ENCODE data around the gene HCN1.

The HCN1 gene

DNA sequence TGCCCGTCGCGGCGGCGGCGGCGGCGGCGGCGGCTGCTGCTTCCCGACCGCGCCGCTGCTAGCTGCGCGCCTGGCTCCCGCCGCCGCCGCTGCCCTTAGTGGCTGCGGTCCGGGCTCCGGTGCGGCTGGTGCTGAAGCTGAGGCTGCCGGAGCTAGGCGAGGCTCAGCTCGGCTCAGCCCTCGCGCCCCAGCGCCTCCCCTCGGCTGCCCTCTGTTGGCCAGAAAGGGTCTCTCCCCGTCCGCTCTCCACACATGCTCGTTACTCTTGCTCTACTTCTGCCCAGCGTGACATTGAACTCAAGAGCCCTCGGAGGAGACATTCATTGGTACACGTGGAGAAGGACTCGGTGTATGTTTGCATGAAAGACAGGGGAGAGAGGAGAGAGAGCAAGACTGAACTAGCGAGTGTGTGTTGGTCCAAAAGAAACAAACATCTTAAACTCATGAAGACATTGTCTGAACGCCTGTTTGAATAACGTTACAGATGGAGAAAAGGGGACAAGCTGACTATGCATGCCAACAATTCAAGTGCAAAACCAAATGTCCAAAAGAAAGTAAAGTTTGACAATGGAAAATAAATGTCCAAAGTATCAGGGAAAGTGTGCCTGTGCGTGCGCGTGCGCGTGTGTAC is at the start of gene HCN1:
TSS of gene HCN1 (minus strand) at position 175 of the 631 bp plus-strand sequence.
- DNase-seq, result peak; percentile 32 to 44

DNA sequence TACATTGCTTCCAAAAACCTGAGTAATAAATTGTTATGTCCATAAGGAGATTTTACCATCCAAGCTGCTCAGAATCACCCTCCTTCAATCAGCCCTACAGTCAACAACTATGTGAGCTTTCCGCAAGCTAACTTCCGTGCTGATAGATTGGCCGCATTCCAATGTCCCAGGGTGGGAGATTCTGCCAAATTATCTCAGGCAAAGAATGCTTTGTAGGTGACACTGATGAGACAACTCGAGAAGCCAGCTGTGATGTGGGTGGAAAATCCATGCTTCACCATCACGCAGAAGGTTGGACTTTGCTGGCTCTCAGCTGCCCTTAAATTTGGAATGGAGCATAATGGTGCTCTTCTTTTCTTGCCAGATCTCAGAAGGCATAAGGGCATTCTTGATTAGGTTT is 44.9 kb upstream of the HCN1 start:
- no peak for DNase-seq

DNA sequence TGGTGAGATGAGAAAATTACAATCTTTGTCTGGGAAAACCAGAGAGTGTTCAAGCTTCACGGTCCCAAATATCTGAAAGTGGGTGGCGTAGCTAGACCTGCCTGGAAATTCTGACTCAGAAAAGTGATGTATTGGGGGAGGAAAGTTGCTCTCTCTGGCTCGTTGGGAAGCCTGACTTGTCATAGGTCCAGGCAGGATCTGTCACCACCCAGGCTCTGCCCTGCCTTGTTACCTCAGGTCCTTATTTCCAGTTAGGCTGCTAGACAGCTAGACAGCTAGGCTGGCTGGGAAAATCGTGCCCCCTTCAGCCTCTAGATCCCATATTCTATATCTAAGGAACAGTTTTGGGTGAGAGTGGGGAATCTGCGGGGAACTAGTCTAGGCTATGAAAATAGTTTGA is 41.0 kb upstream of the HCN1 start:
- DNase-seq, result no peak

DNA sequence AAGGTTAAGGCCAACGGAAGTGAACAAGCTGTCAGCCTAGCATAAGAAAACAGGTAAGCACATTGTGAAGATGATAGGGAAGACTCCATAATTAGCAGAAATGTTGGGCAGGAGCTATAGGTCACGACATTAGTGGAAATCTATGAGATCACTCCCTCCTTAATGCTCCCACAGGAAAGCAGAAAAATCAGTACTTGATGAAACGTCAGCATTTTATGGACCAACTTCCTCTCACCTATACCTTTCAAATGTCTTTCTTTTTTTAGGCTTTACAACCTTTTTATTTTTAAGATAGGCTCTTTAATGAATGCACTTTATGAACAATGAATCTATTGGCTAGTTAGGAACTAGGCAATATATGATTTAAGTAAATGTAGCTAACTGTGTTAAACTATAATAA is 29.4 kb upstream of the HCN1 start:
- DNase-seq, result no peak

DNA sequence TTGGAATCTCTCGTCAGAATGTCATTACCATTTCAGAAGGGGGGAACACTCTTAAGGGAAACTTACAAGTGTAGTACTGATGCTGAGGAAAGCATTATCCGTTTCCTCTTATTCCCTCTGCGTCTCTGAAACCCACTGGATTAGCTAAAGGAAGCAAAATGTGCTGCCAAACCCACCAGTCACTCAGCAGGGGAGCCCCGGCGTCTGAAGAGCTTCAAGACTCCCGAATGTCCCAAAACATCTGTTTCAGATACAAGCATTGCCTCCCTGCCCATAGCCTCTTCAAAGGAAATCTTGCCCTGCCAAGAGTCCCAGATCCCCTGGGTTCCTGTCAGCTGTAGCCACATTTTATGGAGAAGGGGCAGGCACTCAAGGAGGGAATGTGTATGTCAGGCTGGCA is 1.0 kb upstream of the HCN1 start:
- DNase-seq, result no peak

DNA sequence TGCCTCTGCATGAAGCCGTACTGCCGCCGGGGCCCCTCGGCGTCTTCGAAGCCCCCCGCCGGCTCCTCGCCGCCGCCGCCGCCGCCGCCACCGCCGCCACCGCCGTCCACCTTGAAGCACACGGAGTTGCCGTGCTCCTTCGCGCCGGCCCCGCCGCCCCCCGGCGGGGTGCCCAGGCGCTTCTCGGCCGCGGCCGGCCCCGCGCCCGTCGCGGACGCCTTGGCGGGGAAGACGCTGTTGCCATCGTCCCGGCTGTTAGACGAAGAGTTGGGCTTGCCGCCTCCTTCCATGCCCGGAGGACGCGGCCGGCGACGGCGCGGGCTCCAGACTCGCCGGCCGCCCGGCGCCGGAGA is 400 bp downstream of the HCN1 start:
- no peak for DNase-seq

DNA sequence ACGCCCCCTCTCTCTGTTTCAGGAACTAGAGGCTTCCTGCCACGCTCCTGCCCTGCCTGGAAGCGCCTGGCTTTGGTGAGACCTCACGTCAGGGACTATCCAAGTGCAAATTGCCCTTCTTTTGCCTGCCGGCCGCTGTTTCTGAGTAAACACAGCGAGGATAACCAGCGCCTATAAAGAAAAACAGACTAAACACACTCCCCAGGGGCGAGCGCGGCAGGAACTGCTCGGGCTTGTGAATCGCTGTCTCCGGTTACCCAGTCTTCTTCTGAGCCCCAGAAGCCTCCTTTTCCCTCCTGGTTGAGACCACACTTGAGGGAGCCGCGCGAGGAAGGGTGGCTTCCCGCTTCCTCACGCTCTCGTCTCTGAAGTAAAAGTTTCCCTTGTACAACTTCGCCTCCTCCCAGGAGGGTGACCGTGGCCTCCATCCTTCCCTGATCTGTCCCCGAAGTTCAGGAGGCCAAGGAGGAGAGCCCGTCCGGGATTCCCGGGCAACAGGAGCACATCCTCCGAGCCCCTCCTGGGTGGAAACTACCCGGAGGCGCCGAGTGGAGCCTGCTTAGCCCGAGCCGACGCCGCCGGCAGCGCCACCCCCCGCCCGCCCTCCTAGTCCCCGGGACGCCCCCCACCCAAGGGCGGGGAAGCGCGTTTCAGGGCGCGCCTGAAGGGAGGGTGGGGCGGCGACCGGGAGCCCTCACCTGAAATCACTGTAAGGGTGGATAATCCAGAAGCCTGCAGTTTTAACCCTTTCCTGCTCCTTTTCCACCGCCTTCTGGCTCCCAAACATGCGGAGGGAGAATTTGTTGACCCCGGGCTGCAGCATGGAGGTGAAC is 993 bp downstream of the HCN1 start:
- no peak for DNase-seq

DNA sequence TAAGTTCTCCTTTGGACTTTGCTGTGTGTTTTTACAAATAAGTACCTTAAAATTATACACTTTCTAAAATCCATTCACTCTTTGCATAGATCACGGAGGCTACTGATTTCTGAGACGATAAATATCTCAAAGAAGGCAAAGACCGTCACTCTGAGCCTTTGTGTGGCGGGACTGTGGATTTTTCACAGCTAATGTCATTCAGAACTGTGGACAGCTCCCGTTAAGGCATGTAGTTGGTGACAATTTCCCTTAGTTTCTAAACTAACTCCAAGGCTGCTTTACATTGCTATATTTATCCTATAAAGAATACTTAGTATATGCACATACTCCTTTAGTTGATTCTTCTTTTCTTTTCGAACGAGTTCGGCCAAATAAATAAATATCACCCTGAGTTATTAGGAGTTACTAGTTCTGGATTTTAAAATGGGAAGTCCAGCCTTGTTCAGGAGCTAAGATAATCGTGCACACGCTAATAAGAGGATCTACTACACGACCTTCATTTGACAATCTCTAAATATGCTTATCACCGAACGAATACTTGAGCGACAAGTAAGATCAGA is 1.8 kb downstream of the HCN1 start:
- no peak for DNase-seq

DNA sequence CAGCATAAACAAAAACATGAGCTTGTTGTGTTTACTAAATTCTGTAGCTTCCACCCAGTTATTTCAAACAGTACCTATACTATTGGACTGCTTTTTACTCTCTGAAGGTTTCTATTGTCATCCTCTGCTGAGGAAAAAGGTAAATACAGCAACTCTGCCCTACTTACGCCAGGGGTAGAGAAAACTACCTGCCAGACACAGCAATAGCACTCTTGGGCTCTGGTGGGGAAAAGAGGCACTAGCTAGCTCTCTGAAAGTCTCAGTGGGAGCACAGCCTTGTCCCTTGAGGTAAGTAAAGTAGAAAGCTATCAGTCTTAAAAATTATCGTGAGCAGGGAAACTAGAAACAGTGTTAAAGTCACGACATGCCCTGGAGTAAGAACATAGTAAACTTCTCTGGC is 3.7 kb downstream of the HCN1 start:
- DNase-seq, result no peak

DNA sequence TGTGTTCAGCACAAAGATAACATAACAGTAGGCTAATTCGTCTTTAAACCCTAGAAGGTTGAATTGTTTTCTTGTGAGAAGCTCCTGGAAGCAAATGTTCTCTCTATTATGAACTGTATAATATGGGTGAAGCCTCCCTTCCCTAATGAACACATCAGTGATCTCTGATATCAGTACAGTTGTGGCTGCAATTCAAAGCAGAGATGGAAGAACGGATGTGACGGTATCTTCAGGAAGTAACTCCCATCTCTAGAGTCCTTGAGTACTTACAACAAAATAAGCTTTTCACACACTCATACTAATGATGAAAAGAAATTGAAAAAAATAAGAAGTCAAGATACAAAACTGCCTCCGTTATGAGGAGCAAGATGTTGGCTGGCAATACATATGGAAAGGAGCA is 4.5 kb downstream of the HCN1 start:
- no peak for DNase-seq

DNA sequence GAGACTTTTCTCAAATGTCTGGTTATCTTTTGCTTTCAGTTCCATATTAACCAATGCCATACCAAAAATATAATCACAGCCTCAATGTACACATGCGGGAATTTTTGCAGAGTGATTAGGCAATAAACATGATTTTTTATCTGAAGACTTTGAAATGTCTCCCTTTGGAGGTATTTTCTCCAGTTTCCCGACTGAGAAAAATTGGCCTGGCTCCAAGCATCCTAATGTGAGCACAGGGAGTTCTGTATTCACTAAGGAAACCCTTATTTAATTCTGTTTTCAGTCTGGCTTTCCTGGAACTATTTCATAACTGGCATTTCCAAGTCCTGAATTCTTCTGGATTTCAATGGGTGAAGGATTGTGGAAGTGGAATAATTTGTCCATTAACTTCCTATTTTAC is 8.5 kb downstream of the HCN1 start:
- DNase-seq, result no peak

DNA sequence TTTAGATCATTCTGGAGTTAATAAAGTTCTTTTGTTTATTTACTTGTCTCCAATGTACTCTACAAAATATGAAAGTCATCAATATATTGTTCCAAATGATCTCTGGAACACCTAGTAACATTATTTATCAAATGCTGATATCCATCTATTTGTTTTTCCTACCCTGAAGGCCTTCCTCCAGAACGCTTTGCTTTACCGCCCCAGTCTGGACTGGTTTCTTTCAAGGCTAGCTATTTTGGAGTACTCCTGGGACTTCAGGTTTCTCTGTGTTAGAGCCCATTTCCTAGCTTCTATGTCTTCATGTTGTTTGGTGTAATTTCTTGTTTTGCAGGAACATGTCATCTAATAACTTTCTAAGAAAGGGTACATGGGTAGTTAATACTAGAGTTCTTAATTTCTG is 9.6 kb downstream of the HCN1 start:
- no peak for DNase-seq

DNA sequence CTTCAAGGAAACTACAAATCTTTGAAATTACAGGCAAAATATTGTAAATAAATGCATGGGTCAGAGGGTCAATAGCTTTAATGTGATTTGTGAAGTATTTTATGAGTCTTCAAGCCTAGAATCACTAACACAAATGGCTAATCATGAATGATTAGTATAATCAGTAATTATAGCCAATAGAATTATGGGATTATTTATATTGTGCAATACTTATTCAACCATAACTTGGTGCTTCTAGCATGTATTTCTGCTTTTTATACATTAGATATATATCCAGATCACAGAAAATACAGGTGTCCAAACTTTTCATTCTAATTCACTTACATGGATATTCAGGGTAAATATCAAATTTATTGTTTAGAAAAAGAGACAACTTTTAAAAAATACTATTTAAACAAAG is 12.1 kb downstream of the HCN1 start:
- no peak for DNase-seq

DNA sequence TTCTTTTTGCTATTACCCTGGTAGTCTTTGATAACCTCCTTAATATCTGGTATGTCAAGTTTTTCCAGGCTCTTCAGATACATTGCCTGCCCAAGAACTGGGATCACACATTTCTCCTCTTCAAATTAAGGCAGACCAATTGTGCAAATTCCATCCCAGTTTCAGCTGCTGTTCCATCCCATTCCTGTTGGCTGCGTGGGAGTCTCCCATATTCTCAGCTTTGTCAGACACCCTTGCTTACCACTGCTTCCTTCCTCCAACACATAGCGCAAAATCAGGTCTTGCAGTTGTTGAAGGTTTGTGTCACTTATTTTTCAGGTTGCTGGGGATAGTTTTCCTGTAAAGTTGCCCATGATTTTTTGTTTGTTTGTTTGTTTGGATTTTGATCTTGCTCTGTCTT is 15.2 kb downstream of the HCN1 start:
- no peak for DNase-seq

DNA sequence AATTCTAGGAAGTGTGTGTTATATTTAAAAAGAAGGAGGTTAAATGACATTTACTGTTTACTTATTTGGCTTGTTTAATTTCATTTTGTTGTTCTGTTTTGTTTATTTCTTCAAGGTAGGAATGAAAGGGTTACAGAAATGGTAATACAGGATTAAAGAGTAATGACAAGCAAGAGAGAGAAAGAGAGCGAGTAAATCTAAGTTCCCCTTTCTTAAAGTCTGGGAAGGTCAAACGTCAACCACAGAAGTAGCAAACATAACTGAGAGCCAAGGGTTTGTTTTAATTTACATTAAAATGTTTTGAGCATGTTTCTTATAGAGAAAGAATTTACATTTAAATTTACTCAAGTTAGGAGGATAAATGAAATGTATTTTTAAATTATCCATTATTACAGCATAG is 18.7 kb downstream of the HCN1 start:
- DNase-seq, result no peak

DNA sequence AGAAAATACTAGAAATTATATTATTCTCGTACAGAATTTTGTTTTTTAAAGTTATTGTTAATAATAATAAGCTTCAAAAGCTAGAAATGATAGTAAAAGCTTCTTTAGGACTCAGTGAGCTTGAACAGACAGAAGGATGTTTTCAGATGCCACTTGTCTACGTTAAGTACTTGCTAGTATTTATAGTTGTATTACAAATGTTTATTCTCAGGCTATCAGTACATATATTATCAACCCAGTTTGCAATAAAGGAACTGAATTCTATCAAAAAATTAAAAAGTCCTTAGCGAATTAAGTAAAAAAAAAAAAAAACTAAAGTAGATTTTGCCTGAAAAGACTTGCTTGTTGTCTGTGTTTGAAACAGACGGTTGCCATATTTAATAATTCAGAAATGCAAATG is 23.9 kb downstream of the HCN1 start:
- DNase-seq, result no peak

DNA sequence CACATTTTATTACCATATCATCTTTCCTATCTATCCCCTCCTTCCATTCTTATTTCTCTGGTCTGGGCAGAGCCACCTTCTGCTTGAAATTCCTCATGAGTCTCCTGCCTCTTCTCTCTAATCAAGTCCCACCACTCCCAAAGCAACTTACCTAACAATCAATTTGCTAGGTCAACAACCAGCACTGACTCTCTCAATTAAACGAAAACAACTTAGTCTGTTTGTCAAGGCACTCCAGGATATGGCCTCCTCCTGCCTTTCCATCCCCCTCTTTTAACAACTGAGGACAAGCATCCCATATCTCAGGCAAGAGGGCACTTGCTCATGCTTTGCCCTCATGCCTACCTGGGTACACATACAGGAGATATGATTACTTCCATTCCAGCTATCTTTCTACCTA is 47.4 kb downstream of the HCN1 start:
- DNase-seq, result no peak

DNA sequence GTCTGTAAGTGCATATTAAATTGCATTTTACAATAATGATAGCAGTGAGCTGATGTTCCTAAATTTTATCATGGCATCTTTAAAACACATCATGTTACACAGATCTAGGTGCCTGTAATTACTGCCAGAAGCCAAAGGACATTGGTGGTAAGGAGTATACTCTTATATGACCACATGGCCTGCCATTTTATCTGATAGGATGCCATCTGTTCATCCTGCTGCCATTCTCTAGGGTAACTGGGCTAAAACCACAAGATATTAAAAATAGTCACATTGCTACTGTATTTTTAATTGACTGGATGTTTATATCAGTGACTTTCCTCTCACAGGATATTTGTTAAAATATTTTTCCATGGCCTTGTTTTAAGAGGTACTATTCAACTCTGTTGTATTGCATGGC is 53.1 kb downstream of the HCN1 start:
- no peak for DNase-seq

DNA sequence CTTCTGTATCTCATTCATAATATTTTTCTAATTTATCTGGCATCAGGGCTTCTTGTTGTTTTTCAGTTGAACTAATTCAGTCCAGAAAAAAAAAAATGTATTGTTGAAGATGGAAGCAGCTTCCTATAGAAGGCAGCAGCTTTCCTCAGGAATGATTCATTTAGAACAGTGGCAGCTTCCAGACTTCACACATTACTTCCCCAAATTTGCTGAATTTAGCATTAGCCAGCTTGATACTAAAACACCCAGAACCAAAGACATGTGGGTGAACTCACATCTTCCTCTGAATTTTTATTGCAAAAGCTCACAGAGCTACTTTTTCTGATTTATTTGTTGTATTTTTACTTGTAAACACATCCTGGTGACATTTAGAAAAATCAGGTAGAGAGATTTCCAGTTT is 53.8 kb downstream of the HCN1 start:
- DNase-seq, result no peak

DNA sequence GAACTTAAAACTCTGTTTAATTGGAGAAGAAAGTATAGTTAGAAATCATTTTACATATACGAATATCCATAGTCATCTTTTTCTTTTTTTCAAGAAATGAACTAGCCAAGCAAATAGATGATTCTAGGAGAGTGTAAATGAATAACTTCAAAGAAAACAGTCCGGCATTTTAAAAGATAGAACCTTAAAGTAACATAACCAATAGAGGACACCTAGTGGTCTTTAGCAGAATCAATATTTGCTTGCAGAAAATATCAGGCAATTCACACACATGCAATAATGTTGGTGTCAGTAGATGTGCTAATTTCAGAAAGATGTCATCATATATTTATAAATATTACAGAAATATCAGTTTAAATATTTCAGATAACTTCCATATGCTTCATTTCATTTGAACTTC is 57.1 kb downstream of the HCN1 start:
- no peak for DNase-seq

DNA sequence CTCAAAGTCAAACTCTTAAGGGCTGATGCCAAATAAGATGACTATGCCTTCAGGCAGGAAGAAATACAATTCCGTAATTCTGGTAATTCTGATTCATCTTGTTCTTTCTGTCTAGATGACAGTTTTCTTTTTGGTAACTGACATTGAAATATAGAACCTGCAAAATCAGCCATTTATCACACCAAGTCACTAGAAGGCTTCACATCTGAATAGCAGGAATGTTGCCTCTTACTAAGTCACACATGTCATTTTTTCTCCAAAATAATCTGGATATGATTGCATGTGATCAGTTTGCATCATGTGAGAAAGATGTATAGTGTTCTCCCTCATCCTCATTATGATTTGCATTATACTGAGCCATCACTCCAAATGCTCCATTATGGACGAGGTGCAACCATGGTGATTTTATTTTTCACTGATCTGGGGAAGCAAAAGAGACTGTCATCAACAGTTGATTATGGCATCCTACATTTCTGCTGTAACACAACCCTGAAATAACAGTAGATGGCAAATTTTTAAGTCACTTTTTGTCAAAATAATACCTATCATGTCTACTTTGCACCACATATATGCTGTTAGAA is 69.0 kb downstream of the HCN1 start:
- no peak for DNase-seq

DNA sequence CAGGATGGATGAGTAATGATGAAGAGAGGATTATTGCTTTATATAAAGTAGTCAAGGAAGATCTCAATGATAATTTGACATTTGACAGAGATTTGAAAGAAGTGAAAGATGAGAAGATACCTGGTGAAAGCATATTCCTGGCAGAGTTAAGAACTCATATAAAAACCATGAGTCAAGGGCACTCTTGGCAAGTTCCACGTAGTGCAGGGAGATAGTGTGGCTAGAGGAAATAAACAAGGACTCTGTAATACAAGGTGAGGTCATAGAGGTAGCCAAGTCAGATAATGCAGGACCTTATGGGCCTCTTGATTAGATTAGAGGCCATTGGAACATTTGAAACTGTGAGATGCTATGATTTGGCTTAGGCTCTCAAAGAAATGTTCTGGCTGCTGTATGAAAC is 72.3 kb downstream of the HCN1 start:
- DNase-seq, result no peak

DNA sequence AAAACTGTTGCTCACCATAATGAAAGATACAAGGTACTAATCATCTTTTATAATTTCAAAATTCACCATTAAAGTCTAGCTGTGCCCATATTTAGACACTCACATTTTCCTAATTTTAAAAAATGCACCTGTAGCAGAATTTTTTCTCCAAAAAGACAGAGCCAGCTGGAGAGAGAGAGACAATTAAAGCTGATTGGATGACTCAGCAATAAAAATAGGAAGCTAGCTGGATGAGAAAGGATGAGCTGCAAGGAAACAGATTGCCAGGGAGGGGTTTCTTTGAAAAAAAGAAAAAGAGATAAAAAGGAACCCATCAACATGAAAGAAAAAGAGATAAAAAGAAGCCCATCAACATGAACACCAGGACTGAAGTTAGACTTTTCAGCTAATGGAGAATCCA is 73.8 kb downstream of the HCN1 start:
- no peak for DNase-seq

DNA sequence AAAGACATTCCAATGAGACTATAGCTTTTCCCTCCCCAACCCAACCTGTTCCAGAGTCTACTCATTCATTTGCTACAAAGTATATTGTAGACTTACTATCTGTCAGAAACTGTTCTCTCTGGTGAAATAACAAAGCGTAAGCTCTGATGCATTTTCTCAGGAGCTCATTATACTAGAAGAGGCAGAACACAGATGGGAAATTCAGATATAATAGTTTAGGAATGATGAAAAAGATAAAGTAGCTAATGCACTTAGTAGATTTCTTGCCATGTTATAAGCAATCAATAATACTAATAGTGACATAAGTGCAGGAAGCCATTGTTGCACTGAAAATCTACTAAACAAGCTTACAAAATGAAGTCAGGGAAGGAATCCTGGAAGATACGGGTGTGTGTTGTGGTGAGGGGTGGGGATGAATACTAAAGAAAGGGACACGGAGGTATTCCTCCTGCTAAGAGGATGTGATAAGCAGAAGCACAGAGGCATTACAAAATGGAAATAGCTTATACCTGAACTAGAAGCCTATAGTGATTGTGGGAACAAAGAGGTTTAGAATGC is 78.2 kb downstream of the HCN1 start:
- DNase-seq, result no peak
